ENCODE results near the gene ZNF524. TPM values are rescaled to one million over a fixed set of nuclear protein-coding genes. Genes with fewer than 3 reads are reported as not detected.

ZNF524 gene
- total RNA-seq, 1 donor: 4.7 TPM

DNA sequence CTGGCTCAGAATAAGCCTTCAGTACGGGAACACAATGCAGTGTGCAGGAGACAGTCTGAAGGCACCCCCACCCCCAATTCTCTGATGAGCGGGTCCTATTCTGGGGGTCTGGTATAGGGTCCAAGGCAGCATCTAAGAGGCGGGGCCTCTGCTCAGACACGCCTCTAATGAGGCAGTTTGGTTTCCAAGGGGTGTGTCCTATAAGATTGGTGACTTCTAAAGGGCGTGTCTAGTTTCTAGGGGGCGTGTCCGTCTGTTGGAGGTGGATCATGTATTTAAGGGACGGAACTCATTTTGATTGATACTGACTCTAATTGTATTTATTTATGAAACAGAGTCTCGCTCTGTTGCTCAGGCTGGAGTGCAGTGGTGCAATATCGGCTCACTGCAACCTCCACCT lies 9.5 kb upstream of the ZNF524 start:
- DNase-seq (ENCODE audit: low read depth): no peak
- H3K4me3 ChIP-seq (ENCODE audit: low read depth, low read length): no peak overlapping the region
- TF ChIP-seq, protein P1, sequence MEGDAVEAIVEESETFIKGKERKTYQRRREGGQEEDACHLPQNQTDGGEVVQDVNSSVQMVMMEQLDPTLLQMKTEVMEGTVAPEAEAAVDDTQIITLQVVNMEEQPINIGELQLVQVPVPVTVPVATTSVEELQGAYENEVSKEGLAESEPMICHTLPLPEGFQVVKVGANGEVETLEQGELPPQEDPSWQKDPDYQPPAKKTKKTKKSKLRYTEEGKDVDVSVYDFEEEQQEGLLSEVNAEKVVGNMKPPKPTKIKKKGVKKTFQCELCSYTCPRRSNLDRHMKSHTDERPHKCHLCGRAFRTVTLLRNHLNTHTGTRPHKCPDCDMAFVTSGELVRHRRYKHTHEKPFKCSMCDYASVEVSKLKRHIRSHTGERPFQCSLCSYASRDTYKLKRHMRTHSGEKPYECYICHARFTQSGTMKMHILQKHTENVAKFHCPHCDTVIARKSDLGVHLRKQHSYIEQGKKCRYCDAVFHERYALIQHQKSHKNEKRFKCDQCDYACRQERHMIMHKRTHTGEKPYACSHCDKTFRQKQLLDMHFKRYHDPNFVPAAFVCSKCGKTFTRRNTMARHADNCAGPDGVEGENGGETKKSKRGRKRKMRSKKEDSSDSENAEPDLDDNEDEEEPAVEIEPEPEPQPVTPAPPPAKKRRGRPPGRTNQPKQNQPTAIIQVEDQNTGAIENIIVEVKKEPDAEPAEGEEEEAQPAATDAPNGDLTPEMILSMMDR (IDR thresholded peaks at IDR 0.05; ENCODE audit: insufficient read depth, low read depth, low read length): no peak

DNA sequence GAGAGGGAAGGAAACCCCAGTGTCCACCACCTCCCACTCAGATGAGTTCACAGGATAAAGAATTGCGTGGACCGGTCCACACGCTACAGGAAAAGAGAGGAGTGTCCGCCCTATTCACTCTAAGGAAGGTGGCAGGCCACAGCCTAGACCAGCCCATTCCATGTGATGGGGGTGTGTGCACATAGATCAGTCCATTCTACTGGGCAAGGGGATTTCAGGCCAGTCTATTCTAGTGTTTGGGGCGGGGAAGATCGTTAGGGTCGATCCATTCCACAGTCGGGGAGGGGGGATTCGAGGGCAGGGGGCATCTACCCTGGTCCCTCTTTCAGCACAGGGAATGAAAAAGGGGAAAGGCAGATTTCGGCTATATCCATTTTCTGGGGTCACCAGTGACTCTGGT lies 8.5 kb upstream of the ZNF524 start:
- TF ChIP-seq, protein P1 (IDR thresholded peaks at IDR 0.05; ENCODE audit: insufficient read depth, low read depth, low read length): no peak

DNA sequence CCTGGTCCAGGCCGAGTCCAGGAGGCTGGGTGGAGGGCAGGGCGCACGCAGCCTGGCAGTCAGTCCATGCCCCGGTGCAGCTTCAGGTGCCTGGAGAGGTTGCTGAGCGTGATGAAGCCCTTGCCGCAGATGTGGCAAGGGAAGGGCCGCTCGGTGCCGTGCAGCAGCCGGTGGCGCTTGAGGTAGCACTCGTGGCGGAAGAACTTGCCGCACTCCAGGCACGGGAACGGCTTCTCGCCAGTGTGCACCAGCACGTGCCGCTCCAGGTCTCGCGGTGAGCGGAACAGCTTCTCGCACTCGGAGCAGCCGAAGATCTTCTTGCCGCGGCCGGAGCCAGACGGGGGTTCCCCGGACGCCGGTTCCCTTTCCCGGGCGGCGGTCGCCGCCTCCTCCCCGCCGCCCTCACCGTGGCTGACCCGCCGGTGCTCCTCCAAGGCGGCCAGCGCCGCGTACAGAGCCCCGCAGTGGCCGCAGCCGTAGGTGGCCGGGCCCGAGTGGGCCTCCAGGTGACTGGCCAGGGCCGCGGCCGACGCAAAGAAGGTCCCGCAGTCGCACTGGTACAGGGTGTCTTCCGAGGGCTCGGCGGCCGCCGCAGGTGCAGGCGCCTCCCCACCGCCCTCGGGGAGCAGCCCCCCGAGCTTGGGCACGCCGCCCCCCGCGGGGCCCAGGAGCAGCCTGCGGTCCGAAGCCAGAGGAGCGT lies 7.5 kb upstream of the ZNF524 start:
- DNase-seq (ENCODE audit: low read depth): no peak
- TF ChIP-seq, protein P1 (IDR thresholded peaks at IDR 0.05; ENCODE audit: insufficient read depth, low read depth, low read length): no peak
- H3K4me3 ChIP-seq (ENCODE audit: low read depth, low read length): no peak overlapping the region

More for the DNA sequence above, 8.5 kb upstream of the ZNF524 start:
- no peak for DNase-seq (ENCODE audit: low read depth)
- H3K4me3 ChIP-seq (ENCODE audit: low read depth, low read length): no peak overlapping the region

DNA sequence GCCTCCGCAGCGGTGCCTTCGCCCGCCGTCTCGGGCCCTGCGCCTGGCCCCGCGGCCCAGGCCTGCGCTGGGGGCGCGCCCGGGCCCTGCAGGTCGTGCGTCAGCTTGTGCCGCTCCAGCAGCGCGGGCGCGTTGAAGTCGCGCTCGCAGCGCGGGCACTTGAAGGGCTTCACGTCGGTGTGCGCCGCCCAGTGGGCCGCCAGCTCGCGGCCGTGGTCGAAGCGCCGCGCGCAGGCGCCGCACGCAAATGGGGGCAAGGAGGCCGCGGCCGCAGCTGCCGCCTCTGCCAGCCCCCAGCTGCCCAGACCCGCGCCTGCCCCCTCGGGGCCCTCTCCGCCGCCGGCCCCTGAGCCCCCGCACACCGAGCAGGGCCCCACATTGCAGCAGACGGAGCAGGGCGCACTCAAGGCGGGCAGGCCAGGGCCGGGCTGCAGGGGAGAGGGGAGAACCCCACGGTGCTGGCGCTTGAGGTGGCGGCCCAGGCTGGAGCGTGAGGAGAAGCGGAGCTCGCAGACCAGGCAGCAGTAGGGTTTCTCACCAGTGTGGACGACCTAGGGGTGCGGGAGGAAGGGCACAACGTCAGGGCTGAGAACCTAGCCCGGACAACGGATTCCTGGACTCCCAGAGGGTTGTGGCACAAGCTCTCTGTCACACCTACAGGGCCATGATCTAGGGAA lies 6.9 kb upstream of the ZNF524 start:
- DNase-seq (ENCODE audit: low read depth): no peak
- TF ChIP-seq, protein P1 (IDR thresholded peaks at IDR 0.05; ENCODE audit: insufficient read depth, low read depth, low read length): no peak

DNA sequence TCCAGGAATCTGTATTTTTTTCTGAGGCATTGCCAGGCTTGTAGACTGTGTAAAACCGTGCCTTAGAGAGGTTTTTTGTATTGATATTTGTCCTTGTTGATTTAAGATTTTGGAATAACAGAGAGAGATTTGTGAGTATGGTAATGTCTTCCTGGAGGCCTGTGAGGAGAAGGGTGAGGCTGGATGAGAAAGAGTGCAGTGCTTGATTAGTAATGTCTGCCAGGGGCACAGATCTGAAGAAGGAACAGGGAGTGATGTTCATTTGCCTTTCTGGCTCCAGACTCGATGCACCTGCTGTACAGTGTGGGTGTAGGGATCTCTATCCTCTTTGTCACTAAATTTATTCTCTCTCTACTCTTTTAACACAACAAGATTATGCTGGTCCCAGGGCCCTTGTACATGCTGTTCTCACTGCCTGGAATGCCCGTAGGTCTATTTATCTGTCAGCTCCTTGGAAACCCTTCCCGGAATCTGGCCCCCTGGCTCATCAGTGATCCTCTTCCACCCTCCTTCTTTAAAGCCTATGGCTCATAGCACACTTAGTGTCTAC lies 5.0 kb upstream of the ZNF524 start:
- TF ChIP-seq, protein P1 (IDR thresholded peaks at IDR 0.05; ENCODE audit: insufficient read depth, low read depth, low read length): no peak
- no peak overlapping the region for H3K4me3 ChIP-seq (ENCODE audit: low read depth, low read length)
- no peak for DNase-seq (ENCODE audit: low read depth)

More for the DNA sequence above, 6.9 kb upstream of the ZNF524 start:
- H3K4me3 ChIP-seq (ENCODE audit: low read depth, low read length): no peak overlapping the region

DNA sequence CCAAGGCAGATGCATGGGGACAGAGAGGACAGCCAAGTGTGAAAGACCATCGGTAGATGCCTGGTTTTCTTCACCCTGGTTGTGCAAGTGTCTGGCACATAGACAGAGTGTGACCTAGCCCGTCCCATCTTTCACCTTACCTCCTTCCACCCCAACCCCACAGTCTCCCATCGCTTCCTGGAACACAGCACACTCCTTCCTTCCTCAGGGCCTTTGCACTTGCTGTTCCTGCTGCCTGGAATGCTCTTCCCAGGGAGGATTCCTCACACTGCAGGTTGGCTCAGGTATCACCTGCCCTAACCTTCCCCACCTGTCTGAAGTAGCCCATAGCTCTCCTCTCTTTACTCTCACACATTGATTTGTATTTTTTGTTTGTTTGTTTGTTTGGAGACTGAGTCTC lies 3.8 kb upstream of the ZNF524 start:
- TF ChIP-seq, protein P1 (IDR thresholded peaks at IDR 0.05; ENCODE audit: insufficient read depth, low read depth, low read length): no peak
- H3K4me3 ChIP-seq (ENCODE audit: low read depth, low read length): no peak overlapping the region
- DNase-seq (ENCODE audit: low read depth): no peak

Measured in fibroblast of villous mesenchyme (primary cell).